PC-3 (cell line): ENCODE data around the gene PFDN2.

Experiments
- CTCF ChIP-seq: fragments of 300-600 bp; sonication (generic); conservative IDR thresholded peaks from 2 replicates; pipeline ENCODE4 v1.5.1; 2017; ENCODE audit warnings: antibody characterized with exemption, low read depth, mild to moderate bottlenecking, low read length
- EZH2 ChIP-seq: fragments of 300-600 bp; sonication (generic); IDR thresholded peaks from one replicate; pipeline ENCODE4 v1.6.1; 2017; ENCODE audit warnings: antibody characterized with exemption, mild to moderate bottlenecking, low read length; ENCODE audit not compliant: unreplicated experiment

GRCh38 chr1:161162052-161162451 is 44.2 kb upstream of the PFDN2 start:
- TF ChIP-seq EZH2 (no peak), CTCF (no peak)
